IMR-90 (cell line): Measurements from ENCODE around the gene ZAP70. TPM values are rescaled to one million over a fixed set of nuclear protein-coding genes. Genes with fewer than 3 reads are reported as not detected.

Experiments
- ATAC-seq: fragments of 200-7000 bp; cut with Tn5 transposase; 2 replicates; pipeline ENCODE4 v1.9.1; 2020; ENCODE audit warnings: low read depth, mild to moderate bottlenecking, moderate library complexity
- BruUV-seq: library from RNA; stranded (reverse); fragments of 400-500 nt; replicated peaks from 2 replicates; lab custom pipeline; 2021; lab: Mats Ljungman, UMichigan
- CTCF ChIA-PET: fragments of 300-600 bp; formaldehyde crosslinking; extraction: SDS; loops from one replicate; lab custom pipeline; 2021; ENCODE audit warnings: antibody characterized with exemption; lab: Yijun Ruan, JAX
- POLR2A ChIA-PET: fragments of 300-600 bp; sonication (Branson Sonifier 250); formaldehyde crosslinking; loops from one replicate; lab custom pipeline; 2022; ENCODE audit warnings: antibody characterized with exemption; ENCODE audit not compliant: unreplicated experiment; lab: Charles Lee
- DNase-seq: peaks from one replicate; pipeline ENCODE4 v3.0.0; 2013
- H2AFZ ChIP-seq: replicated peaks from 2 replicates; pipeline ENCODE3; 2013; ENCODE audit warnings: low read length, mild to moderate bottlenecking; ENCODE audit not compliant: poor library complexity
- H2AK5ac ChIP-seq: 2 replicates; pipeline ENCODE4 v1.6.1; 2013; ENCODE audit warnings: low read depth, low read length, inconsistent platforms
- H2AK9ac ChIP-seq: replicated peaks from 2 replicates; pipeline ENCODE3; 2013; ENCODE audit warnings: mild to moderate bottlenecking, low read depth, low read length, moderate library complexity; ENCODE audit not compliant: poor library complexity
- H2BK120ac ChIP-seq: 2 replicates; pipeline ENCODE4 v1.6.1; 2013; ENCODE audit warnings: low read depth, low read length, inconsistent platforms
- H2BK15ac ChIP-seq: 3 replicates; pipeline ENCODE4 v1.6.1; 2013; ENCODE audit warnings: low read depth, low read length, inconsistent platforms
- H2BK20ac ChIP-seq: 2 replicates; pipeline ENCODE4 v1.6.1; 2013; ENCODE audit warnings: low read depth, mild to moderate bottlenecking, inconsistent platforms, low read length, moderate library complexity
- H2BK5ac ChIP-seq: 2 replicates; pipeline ENCODE4 v1.6.1; 2013; ENCODE audit warnings: mild to moderate bottlenecking, low read depth, low read length, inconsistent platforms; ENCODE audit not compliant: poor library complexity, severe bottlenecking
- H3K14ac ChIP-seq: replicated peaks from 2 replicates; pipeline ENCODE4 v1.6.1; 2013; ENCODE audit warnings: low read depth, low read length, inconsistent platforms
- H3K18ac ChIP-seq: 2 replicates; pipeline ENCODE4 v1.6.1; 2013; ENCODE audit warnings: low read depth, low read length, control low read depth
- H3K23ac ChIP-seq: 2 replicates; pipeline ENCODE4 v1.6.1; 2013; ENCODE audit warnings: low read depth, low read length, inconsistent platforms
- H3K27ac ChIP-seq: 2 replicates; pipeline ENCODE4 v1.5.1; 2013; ENCODE audit warnings: mild to moderate bottlenecking, control low read depth, low read length; ENCODE audit not compliant: insufficient read depth
- H3K27me3 ChIP-seq: 2 replicates; pipeline ENCODE4 v1.6.1; 2013; ENCODE audit warnings: low read length; ENCODE audit not compliant: control insufficient read depth, insufficient read depth
- H3K36me3 ChIP-seq: 2 replicates; pipeline ENCODE4 v1.6.1; 2013; ENCODE audit warnings: low read length, mixed read lengths; ENCODE audit not compliant: control insufficient read depth, insufficient read depth
- H3K4ac ChIP-seq: 2 replicates; pipeline ENCODE4 v1.6.1; 2013; ENCODE audit warnings: low read depth, low read length, inconsistent platforms
- H3K4me1 ChIP-seq: 2 replicates; pipeline ENCODE4 v1.6.1; 2013; ENCODE audit warnings: low read length, mixed read lengths; ENCODE audit not compliant: control insufficient read depth, insufficient read depth
- H3K4me2 ChIP-seq: 2 replicates; pipeline ENCODE4 v1.6.1; 2013; ENCODE audit warnings: low read depth, mild to moderate bottlenecking, control low read depth, low read length, moderate library complexity
- H3K4me3 ChIP-seq: 2 replicates; pipeline ENCODE4 v1.5.1; 2013; ENCODE audit warnings: low read depth, mild to moderate bottlenecking, control low read depth, low read length, moderate library complexity; ENCODE audit not compliant: insufficient read depth
- H3K56ac ChIP-seq: 2 replicates; pipeline ENCODE4 v1.6.1; 2013; ENCODE audit warnings: low read length, inconsistent platforms; ENCODE audit not compliant: insufficient read depth; ENCODE audit errors: extremely low read depth
- H3K79me1 ChIP-seq, 2 experiments: 2 replicates each; pipeline ENCODE4 v1.6.1; 2013; ENCODE audit warnings: low read length in 2 of 2, inconsistent platforms in 1 of 2, low read depth in 1 of 2
- H3K9ac ChIP-seq: 2 replicates; pipeline ENCODE4 v1.6.1; 2013; ENCODE audit warnings: low read depth, low read length, control low read depth
- H3K9me1 ChIP-seq: 2 replicates; pipeline ENCODE4 v1.6.1; 2013; ENCODE audit warnings: low read length, inconsistent platforms; ENCODE audit not compliant: insufficient read depth
- H3K9me3 ChIP-seq: 2 replicates; pipeline ENCODE4 v1.6.1; 2013; ENCODE audit warnings: low read length; ENCODE audit not compliant: control insufficient read depth, insufficient read depth
- H4K20me1 ChIP-seq: 2 replicates; pipeline ENCODE4 v1.6.1; 2013; ENCODE audit warnings: low read length, inconsistent platforms; ENCODE audit not compliant: insufficient read depth
- H4K5ac ChIP-seq: 2 replicates; pipeline ENCODE4 v1.6.1; 2013; ENCODE audit warnings: mild to moderate bottlenecking, low read depth, low read length, control low read depth
- H4K8ac ChIP-seq, 2 experiments: 2 replicates each; pipeline ENCODE4 v1.6.1; 2013; ENCODE audit warnings: low read depth in 2 of 2, low read length in 2 of 2, control low read depth in 1 of 2, inconsistent platforms in 1 of 2
- H4K91ac ChIP-seq: 2 replicates; pipeline ENCODE4 v1.6.1; 2013; ENCODE audit warnings: low read depth, low read length, inconsistent platforms; ENCODE audit not compliant: insufficient read depth
- CEBPB ChIP-seq: IDR thresholded peaks from 2 replicates; pipeline ENCODE4 v1.6.1; 2012; ENCODE audit warnings: low read depth, low read length, improper control_type of control experiment
- CHD1 ChIP-seq: IDR thresholded peaks from 2 replicates; pipeline ENCODE4 v1.6.1; 2012; ENCODE audit warnings: low read depth, low read length, improper control_type of control experiment
- MAFK ChIP-seq: IDR thresholded peaks from 2 replicates; pipeline ENCODE4 v1.6.1; 2012; ENCODE audit warnings: low read depth, low read length, improper control_type of control experiment
- MAZ ChIP-seq: IDR thresholded peaks from 2 replicates; pipeline ENCODE4 v1.6.1; 2012; ENCODE audit warnings: low read depth, mild to moderate bottlenecking, low read length, improper control_type of control experiment, moderate library complexity, borderline replicate concordance
- RFX5 ChIP-seq: IDR thresholded peaks from 2 replicates; pipeline ENCODE4 v1.8.0; 2012; ENCODE audit warnings: low read depth, mild to moderate bottlenecking, low read length, moderate library complexity
- SMC3 ChIP-seq: fragments of 150-350 bp; IDR thresholded peaks from 2 replicates; pipeline ENCODE4 v1.6.1; 2016; ENCODE audit warnings: low read depth, mild to moderate bottlenecking, antibody characterized with exemption, low read length, moderate library complexity
- USF2 ChIP-seq: fragments of 150-350 bp; IDR thresholded peaks from 2 replicates; pipeline ENCODE4 v1.6.1; 2017; ENCODE audit warnings: mild to moderate bottlenecking, antibody characterized with exemption, low read length, low read depth
- WGBS, 2 experiments: methylation state at CpG; one replicate each; pipeline versions ENCODE4 v1.1.5 to v1.1.7; 2013; ENCODE audit warnings: missing lambda C conversion rate in 2 of 2; ENCODE audit not compliant: insufficient read length in 1 of 2; ENCODE audit errors: extremely low coverage in 2 of 2; 5-methylcytosine and 5-hydroxymethylcytosine counted together
- dilution Hi-C: fragments of 300-500 bp; cut with HindIII; formaldehyde crosslinking; loops from one replicate; pipeline ENCODE4 v1.14.3; 2018; ENCODE audit warnings: low sequenced_read_pairs; ENCODE audit not compliant: unreplicated experiment
- in situ Hi-C: fragments of 300-500 bp; cut with MboI; formaldehyde crosslinking; loops from 3 replicates; pipeline ENCODE4 v1.14.3; 2019; ENCODE audit warnings: low sequenced_read_pairs, inconsistent platforms, mixed read lengths
- intact Hi-C: fragments of 100-400 bp; cut with micrococcal nuclease; formaldehyde crosslinking; loops from 2 replicates; pipeline ENCODE4 v1.10.0; 2022
- polyA plus RNA-seq, 3 experiments: library from polyadenylated mRNA; depleted of rRNA; stranded (reverse); fragments of >200 nt; gene quantifications; 2 replicates each; pipeline ENCODE4 v1.2.3, GENCODE V29; 2012; ENCODE audit warnings: low replicate concordance in 1 of 3
- total RNA-seq: library from RNA; depleted of rRNA; stranded (reverse); fragments of >200 nt; gene quantifications from 2 replicates; pipeline ENCODE4 v1.2.3, GENCODE V29; 2012

ZAP70 gene
- total and polyA plus RNA-seq, 2 of the 4 experiments (the other 2 are of a cell fraction) = under 0.01 to 0.09 TPM

- ATAC-seq (no peak), DNase-seq (no peak)
- no peak overlapping the region for H3K14ac ChIP-seq
- no peaks in the 10 kb centered on the region for H3K9me1 ChIP-seq
- TF ChIP-seq MAFK (no peak), MAZ (no peak), RFX5 (no peak), CEBPB (no peak), USF2 (no peak), CHD1 (no peak), SMC3 (no peak)
- no peak overlapping the region for H3K56ac ChIP-seq
- no peak overlapping the region for H2BK15ac ChIP-seq
- no peak overlapping the region for H2AK9ac ChIP-seq
- no peaks in the 10 kb centered on the region for H3K4me1 ChIP-seq
- no peak overlapping the region for H4K5ac ChIP-seq
- no peak overlapping the region for H4K91ac ChIP-seq
- dilution Hi-C loops = no loop called here
- H3K18ac ChIP-seq = no peak overlapping the region
- no peak overlapping the region for H3K23ac ChIP-seq
- POLR2A ChIA-PET = no interaction called here
- no peak overlapping the region for H2AFZ ChIP-seq
- H3K27ac ChIP-seq = no peak overlapping the region
- in situ Hi-C loops = loop anchor here (10.0 kb wide), 1 partner anchor 679 kb away; no protein-coding TSS in a partner anchor
- H3K9me3 ChIP-seq = no peaks in the 10 kb centered on the region
- no peaks in the 10 kb centered on the region for H3K79me1 ChIP-seq
- no TSS peak for BruUV-seq
- H3K4ac ChIP-seq = no peak overlapping the region
- H4K20me1 ChIP-seq = no peaks in the 10 kb centered on the region
- H3K9ac ChIP-seq = no peak overlapping the region
- no peak overlapping the region for H2BK120ac ChIP-seq
- H3K36me3 ChIP-seq = no peaks in the 10 kb centered on the region
- no CpG with 5 or more reads among the region's 13 CpGs for WGBS, 2 experiments
- no peak overlapping the region for H2AK5ac ChIP-seq
- CTCF ChIA-PET = interaction anchor here (1.0 to 1.1 kb wide), 2 partner anchors 8 to 116 kb away, joined by 3 read pairs; no protein-coding TSS in a partner anchor
- no peak overlapping the region for H3K4me2 ChIP-seq
- no peak overlapping the region for H3K4me3 ChIP-seq
- peaks cover 10% of the 10 kb centered on the region for H3K27me3 ChIP-seq
- H4K8ac ChIP-seq = no peak overlapping the region
- no peak overlapping the region for H2BK20ac ChIP-seq
- intact Hi-C loops = loop anchor here (10.0 kb wide), 2 partner anchors 59 to 1129 kb away; no protein-coding TSS in a partner anchor
- H2BK5ac ChIP-seq = no peak overlapping the region
These were observed 7.3 kb upstream of the ZAP70 start for GRCh38 chr2:97706112-97706511.
